OCI-LY1 (cell line): ENCODE results near the gene RCAN3.

Source experiments
- EZH2 ChIP-seq: fragments of 200-600 bp; sonication (generic), shearing (Covaris generic); IDR thresholded peaks from 2 replicates; pipeline ENCODE4 v1.8.0; 2017; ENCODE audit warnings: borderline replicate concordance, mixed run types, mild to moderate bottlenecking, antibody characterized with exemption, low read length, moderate library complexity, mixed read lengths
- TF ChIP-seq, protein P1 (sequence below): fragments of 200-600 bp; sonication (generic), shearing (Covaris generic); IDR thresholded peaks from 2 replicates; pipeline ENCODE4 v1.5.1; 2017; ENCODE audit warnings: mild to moderate bottlenecking, antibody characterized with exemption, low read length, moderate library complexity, mixed read lengths

- TF ChIP-seq, protein P1, sequence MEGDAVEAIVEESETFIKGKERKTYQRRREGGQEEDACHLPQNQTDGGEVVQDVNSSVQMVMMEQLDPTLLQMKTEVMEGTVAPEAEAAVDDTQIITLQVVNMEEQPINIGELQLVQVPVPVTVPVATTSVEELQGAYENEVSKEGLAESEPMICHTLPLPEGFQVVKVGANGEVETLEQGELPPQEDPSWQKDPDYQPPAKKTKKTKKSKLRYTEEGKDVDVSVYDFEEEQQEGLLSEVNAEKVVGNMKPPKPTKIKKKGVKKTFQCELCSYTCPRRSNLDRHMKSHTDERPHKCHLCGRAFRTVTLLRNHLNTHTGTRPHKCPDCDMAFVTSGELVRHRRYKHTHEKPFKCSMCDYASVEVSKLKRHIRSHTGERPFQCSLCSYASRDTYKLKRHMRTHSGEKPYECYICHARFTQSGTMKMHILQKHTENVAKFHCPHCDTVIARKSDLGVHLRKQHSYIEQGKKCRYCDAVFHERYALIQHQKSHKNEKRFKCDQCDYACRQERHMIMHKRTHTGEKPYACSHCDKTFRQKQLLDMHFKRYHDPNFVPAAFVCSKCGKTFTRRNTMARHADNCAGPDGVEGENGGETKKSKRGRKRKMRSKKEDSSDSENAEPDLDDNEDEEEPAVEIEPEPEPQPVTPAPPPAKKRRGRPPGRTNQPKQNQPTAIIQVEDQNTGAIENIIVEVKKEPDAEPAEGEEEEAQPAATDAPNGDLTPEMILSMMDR: no peak
- no peak for TF ChIP-seq EZH2
Observed at GRCh38 chr1:24477309-24477708, 25.3 kb upstream of the RCAN3 start.
